Large intestine (tissue), 3 donors: ENCODE measurements around the gene RPTOR. TPM values are rescaled to one million over a fixed set of nuclear protein-coding genes. Genes with fewer than 3 reads are reported as not detected.
"Not testable (repeated sequence)": the region's sequence is repeated elsewhere in the genome, so short reads cannot be mapped to it uniquely, and the experiment has no call there.

Source experiments
- DNase-seq, 2 donors: peaks; one replicate each; pipeline versions ENCODE4 v3.0.0 to v3.0.0-alpha.2; 2013
- H3K27ac ChIP-seq: one replicate; pipeline ENCODE4 v1.5.1; 2013; ENCODE audit warnings: low read length
- H3K27me3 ChIP-seq: 2 replicates; pipeline ENCODE4 v1.6.1; 2013; ENCODE audit warnings: low read length; ENCODE audit not compliant: control insufficient read depth, insufficient read depth
- H3K36me3 ChIP-seq: 2 replicates; pipeline ENCODE4 v1.6.1; 2013; ENCODE audit warnings: low read length; ENCODE audit not compliant: control insufficient read depth, insufficient read depth
- H3K4me1 ChIP-seq: one replicate; pipeline ENCODE4 v1.6.1; 2013; ENCODE audit warnings: low read length; ENCODE audit not compliant: control insufficient read depth, insufficient read depth
- H3K4me3 ChIP-seq: one replicate; pipeline ENCODE4 v1.5.1; 2013; ENCODE audit warnings: low read length
- H3K9me3 ChIP-seq: one replicate; pipeline ENCODE4 v1.6.1; 2013; ENCODE audit warnings: mild to moderate bottlenecking, low read depth, low read length, moderate library complexity; ENCODE audit not compliant: control insufficient read depth
- WGBS: methylation state at CpG from one replicate; pipeline ENCODE4 v1.1.5; 2013; ENCODE audit warnings: low lambda C conversion rate; ENCODE audit not compliant: insufficient coverage; 5-methylcytosine and 5-hydroxymethylcytosine counted together
- polyA plus RNA-seq: library from polyadenylated mRNA; unstranded; fragments of 120-200 nt; gene quantifications from one replicate; pipeline ENCODE4 v1.2.1, GENCODE V29; 2013

Gene RPTOR
- polyA plus RNA-seq, 1 donor: 16.8 TPM

- DNase-seq: peak; percentile 81 to 90
- H3K4me1 ChIP-seq: peaks cover 24% of the 10 kb centered on the region
- peaks cover 6% of the 10 kb centered on the region for H3K9me3 ChIP-seq
- no CpG with 5 or more reads among the region's 28 CpGs for WGBS
- no peaks in the 10 kb centered on the region for H3K27me3 ChIP-seq
- no peak overlapping the region for H3K4me3 ChIP-seq
- H3K27ac ChIP-seq: peak overlapping the region; percentile 75
- no peaks in the 10 kb centered on the region for H3K36me3 ChIP-seq
Measured at GRCh38 chr17:80694992-80695912, 150.6 kb downstream of the RPTOR start.

DNA sequence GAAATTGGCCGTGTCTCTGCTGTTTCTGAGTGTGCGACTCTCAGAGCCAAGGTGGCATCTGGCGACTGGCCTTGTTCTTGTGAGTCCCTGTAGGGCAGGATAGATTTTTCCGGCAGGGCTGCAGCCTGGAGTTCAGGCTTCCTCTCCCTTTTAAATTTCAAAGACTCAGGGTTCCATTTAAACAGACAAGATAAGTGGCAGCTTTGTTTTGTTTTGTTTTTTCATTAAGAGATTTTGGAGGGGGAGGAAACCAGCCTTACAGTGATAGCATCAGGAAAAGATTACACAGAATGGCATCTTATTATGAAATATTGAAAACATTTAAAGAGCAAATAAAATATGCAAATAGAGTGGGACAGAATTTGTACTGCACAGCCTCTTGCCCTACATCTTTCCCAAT, 151.3 kb downstream of the RPTOR start:
- Histone ChIP-seq H3K4me1 (peaks cover 24% of the 10 kb centered on the region), H3K27ac (peak overlapping the region; percentile 75), H3K27me3 (no peaks in the 10 kb centered on the region), H3K4me3 (no peak overlapping the region), H3K36me3 (no peaks in the 10 kb centered on the region), H3K9me3 (peaks cover 8% of the 10 kb centered on the region)
- DNase-seq: no peak
- no CpG with 5 or more reads among the region's 4 CpGs for WGBS

DNA sequence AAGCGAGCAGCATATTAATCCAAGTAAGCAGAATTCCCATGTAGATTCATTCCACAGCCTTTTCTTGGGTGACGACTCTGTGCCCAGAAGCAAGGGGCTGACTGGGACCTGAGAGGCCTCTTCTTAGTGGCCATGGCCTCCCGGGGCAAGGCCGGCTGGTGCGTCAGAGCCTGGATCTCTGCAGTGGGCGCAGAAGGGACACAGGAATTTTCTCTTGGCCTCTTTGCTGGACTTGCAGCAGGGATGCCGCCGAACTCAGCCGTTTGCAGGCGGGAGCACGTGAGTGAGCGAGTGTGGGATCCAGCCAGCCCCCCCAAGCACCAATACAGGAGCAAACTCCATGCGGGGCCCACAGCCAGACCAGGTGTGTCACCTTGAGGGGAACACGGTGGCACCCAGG, 151.8 kb downstream of the RPTOR start:
- H3K4me3 ChIP-seq: no peak overlapping the region
- H3K27me3 ChIP-seq: no peaks in the 10 kb centered on the region
- DNase-seq: no peak
- WGBS: no CpG with 5 or more reads among the region's 14 CpGs
- peak overlapping the region; percentile 75 for H3K27ac ChIP-seq
- H3K36me3 ChIP-seq: no peaks in the 10 kb centered on the region
- peaks cover 5% of the 10 kb centered on the region for H3K9me3 ChIP-seq
- peaks cover 24% of the 10 kb centered on the region for H3K4me1 ChIP-seq

DNA sequence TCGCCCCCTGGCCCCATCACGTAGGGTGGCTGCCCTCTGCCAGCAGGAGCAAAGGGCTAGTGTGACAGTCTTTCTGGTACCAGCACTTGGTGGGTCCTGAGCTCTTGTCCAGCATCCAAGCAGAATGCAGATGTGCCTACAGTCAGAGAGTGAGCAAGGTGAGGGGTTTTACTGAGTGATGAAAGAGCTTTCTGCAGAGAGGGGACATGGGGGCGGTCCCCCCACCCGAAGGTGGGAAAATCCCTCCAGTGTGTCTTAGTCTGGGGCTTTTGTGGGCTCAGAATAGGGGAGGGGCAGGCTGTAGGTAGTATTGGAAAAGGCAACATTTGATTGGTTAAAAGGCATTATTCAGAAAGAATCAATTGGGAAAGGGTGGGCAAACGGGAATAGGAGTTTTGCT, 152.3 kb downstream of the RPTOR start:
- H3K4me1 ChIP-seq: peaks cover 24% of the 10 kb centered on the region
- no peaks in the 10 kb centered on the region for H3K27me3 ChIP-seq
- H3K4me3 ChIP-seq: no peak overlapping the region
- no CpG with 5 or more reads among the region's 5 CpGs for WGBS
- H3K27ac ChIP-seq: no peak overlapping the region
- DNase-seq: no peak
- H3K9me3 ChIP-seq: peaks cover 5% of the 10 kb centered on the region
- no peaks in the 10 kb centered on the region for H3K36me3 ChIP-seq

DNA sequence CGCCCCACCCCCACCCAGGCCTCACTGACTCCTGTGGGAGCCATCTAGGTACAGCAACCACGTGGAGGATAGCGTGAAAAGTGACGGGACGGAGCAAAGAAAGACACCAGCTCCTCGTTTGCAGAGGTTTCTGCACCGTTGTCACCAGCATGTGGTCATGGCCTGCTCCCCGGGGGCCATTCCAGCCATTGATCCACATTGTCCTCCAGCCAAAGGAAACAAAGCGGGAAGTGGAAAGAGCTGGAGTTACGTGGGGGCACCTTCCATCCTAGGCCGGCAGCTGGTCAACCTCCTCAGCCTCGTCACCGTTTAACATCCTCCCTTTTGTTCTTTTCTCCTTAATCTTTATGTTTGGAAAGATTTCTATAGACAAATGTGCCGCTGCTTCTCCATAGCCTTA, 153.7 kb downstream of the RPTOR start:
- peaks cover 24% of the 10 kb centered on the region for H3K4me1 ChIP-seq
- no peak overlapping the region for H3K27ac ChIP-seq
- H3K4me3 ChIP-seq: no peak overlapping the region
- no peak for DNase-seq
- no peaks in the 10 kb centered on the region for H3K36me3 ChIP-seq
- no peaks in the 10 kb centered on the region for H3K27me3 ChIP-seq
- 73% methylated on average over 3 of the region's 14 CpGs for WGBS
- peaks cover 5% of the 10 kb centered on the region for H3K9me3 ChIP-seq

- H3K4me1 ChIP-seq: peaks cover 24% of the 10 kb centered on the region
- H3K4me3 ChIP-seq, DNase-seq, H3K36me3 ChIP-seq, H3K9me3 ChIP-seq, H3K27me3 ChIP-seq, H3K27ac ChIP-seq: not testable (repeated sequence)
- WGBS: no CpG with 5 or more reads among the region's 3 CpGs
Measured at GRCh38 chr17:80699205-80699604, 154.6 kb downstream of the RPTOR start.

DNA sequence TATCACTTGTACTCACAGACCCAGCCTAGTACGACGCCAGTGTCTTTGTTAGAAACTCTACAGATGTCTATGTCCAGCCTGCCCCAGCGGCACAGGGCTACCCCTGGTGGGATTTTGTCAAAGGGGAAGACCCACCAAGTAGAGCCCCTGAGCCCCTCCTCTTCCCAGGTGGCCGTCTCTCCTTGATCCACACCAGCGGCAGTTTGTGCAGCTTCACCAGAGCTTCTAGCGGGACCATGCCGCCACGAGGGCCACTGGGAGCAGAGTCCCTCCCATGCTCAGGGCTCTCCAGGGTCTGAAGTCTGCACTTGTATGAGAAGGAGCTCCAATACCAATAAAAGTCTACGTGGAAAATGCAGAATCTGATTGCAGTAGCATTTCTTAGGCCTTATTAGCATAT, 157.1 kb downstream of the RPTOR start:
- WGBS: 29% methylated on average over 1 of the region's 9 CpGs
- no peak overlapping the region for H3K27ac ChIP-seq
- peaks cover 3% of the 10 kb centered on the region for H3K4me1 ChIP-seq
- H3K4me3 ChIP-seq: no peak overlapping the region
- H3K27me3 ChIP-seq: no peaks in the 10 kb centered on the region
- DNase-seq: no peak
- H3K9me3 ChIP-seq: peaks cover 5% of the 10 kb centered on the region
- no peaks in the 10 kb centered on the region for H3K36me3 ChIP-seq

GRCh38 chr17:80702315-80703141, 157.9 kb downstream of the RPTOR start:
- Histone ChIP-seq H3K4me3 (no peak overlapping the region), H3K4me1 (no peaks in the 10 kb centered on the region), H3K9me3 (peaks cover 5% of the 10 kb centered on the region), H3K27me3 (no peaks in the 10 kb centered on the region), H3K27ac (no peak overlapping the region), H3K36me3 (no peaks in the 10 kb centered on the region)
- DNase-seq: no peak
- WGBS: 100% methylated on average over 2 of the region's 18 CpGs

DNA sequence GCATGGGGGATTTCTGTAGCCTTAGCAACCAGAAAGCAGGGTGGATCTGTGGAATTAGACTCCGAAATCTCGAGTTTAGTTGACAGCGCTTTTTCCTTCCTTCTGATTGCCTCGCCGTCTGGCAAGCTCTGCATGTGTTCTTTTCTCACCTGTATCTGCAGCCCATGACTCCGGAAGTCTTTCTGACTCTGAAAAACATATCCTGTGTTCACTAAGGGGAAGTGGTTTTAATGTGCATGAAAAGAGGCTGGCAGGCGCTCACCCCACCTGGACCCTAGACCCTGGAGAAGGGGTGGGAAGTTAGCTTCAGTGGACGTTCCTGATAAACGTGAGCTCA, 158.5 kb downstream of the RPTOR start:
- no peak for DNase-seq
- no peaks in the 10 kb centered on the region for H3K27me3 ChIP-seq

GRCh38 chr17:80704381-80704819, 159.8 kb downstream of the RPTOR start:
- Histone ChIP-seq H3K4me3 (no peak overlapping the region), H3K4me1 (no peaks in the 10 kb centered on the region), H3K36me3 (peaks cover 14% of the 10 kb centered on the region), H3K27ac (no peak overlapping the region), H3K9me3 (peaks cover 5% of the 10 kb centered on the region), H3K27me3 (no peaks in the 10 kb centered on the region)
- no peak for DNase-seq
- no CpG with 5 or more reads among the region's 3 CpGs for WGBS

More for the DNA sequence above, 158.5 kb downstream of the RPTOR start:
- H3K4me3 ChIP-seq: no peak overlapping the region
- H3K36me3 ChIP-seq: peaks cover 2% of the 10 kb centered on the region
- H3K27ac ChIP-seq: no peak overlapping the region
- WGBS: no CpG with 5 or more reads among the region's 9 CpGs
- H3K9me3 ChIP-seq: peaks cover 4% of the 10 kb centered on the region
- H3K4me1 ChIP-seq: no peaks in the 10 kb centered on the region
